Left colon (tissue), 2 donors: ENCODE results near the gene SQSTM1. TPM values are rescaled to one million over a fixed set of nuclear protein-coding genes. Genes with fewer than 3 reads are reported as not detected.

Experiments
- ATAC-seq: fragments of 200-7000 bp; cut with Tn5 transposase; one replicate; pipeline ENCODE4 v1.9.1; 2020; ENCODE audit warnings: mild to moderate bottlenecking, moderate library complexity
- DNase-seq, 2 donors: peaks; one replicate each; pipeline ENCODE4 v3.0.0-alpha.2; 2020
- intact Hi-C, 2 donors: fragments of 100-400 bp; cut with DNase I in 1 of 2; cut with micrococcal nuclease in 1 of 2; formaldehyde crosslinking; loops; one replicate each; pipeline versions ENCODE4 v1.11.2 to v1.14.0; 2022; cut with DNase I, micrococcal nuclease
- total RNA-seq, 2 donors: library from RNA; stranded (reverse); fragmentation: NEBNext Ultra II Directional; extraction: Animal tissue kit (Norgen Biotek cat#: 25700); gene quantifications; one replicate each; pipeline ENCODE4 v1.2.1, GENCODE V29; 2021
- donor health status: DM: no; HTN: no; CAD: no.
- donor health status: DM: yes; HTN: yes; CAD: no.

Gene SQSTM1
- total RNA-seq, 2 donors from 2014 or later, result 200 to 355 TPM

DNA sequence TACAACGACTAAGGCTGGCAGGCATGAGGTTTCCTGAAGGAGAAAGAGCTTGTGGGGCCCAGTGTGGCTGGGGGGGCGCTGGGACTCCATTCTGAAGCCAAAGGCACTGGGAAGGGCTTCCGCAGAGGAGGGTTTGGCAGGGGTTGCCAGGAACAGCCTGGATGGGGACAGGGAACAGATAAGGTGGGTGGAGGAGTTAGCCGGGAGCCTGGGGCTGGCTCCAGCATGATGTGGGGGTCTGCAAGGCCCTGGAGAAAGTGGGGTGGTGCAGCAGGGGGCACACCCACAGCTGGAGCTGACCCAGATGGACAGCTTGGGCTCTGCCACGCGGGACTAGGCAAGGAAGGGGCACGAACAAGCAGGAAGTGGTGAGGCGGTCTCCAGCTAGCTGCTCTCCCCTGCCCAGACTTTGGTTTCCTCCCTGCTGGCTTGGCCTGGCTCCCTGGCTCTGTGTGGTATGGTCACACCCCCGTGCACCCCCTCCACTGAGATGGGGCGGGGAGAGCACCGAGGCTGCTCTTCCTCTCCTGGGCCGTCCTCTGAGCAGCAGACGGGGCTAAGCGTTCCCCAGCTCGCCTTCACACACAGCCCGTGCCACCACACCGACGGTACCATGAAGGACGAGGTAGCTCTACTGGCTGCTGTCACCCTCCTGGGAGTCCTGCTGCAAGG is 27.1 kb upstream of the SQSTM1 start, which contains the start of gene LTC4S:
Gene LTC4S (plus strand): TSS at position 519 of the 672 bp plus-strand sequence. CDS start 95 bp downstream, at position 614.
- intact Hi-C loops, result no loop called here
- no peak for ATAC-seq
- peak; percentile 64 to 76 for DNase-seq

- ATAC-seq, result no peak
- intact Hi-C loops, result no loop called here
These were observed 26.5 kb upstream of the SQSTM1 start for GRCh38 chr5:179794171-179794570.

GRCh38 chr5:179794575-179794974 is 26.1 kb upstream of the SQSTM1 start:
- DNase-seq (peak in 1 of 2 donors; percentile 16), ATAC-seq (no peak)
- intact Hi-C loops, result no loop called here

More at GRCh38 chr5:179794171-179794570, 26.5 kb upstream of the SQSTM1 start:
- peak in 1 of 2 donors; percentile 13 for DNase-seq

DNA sequence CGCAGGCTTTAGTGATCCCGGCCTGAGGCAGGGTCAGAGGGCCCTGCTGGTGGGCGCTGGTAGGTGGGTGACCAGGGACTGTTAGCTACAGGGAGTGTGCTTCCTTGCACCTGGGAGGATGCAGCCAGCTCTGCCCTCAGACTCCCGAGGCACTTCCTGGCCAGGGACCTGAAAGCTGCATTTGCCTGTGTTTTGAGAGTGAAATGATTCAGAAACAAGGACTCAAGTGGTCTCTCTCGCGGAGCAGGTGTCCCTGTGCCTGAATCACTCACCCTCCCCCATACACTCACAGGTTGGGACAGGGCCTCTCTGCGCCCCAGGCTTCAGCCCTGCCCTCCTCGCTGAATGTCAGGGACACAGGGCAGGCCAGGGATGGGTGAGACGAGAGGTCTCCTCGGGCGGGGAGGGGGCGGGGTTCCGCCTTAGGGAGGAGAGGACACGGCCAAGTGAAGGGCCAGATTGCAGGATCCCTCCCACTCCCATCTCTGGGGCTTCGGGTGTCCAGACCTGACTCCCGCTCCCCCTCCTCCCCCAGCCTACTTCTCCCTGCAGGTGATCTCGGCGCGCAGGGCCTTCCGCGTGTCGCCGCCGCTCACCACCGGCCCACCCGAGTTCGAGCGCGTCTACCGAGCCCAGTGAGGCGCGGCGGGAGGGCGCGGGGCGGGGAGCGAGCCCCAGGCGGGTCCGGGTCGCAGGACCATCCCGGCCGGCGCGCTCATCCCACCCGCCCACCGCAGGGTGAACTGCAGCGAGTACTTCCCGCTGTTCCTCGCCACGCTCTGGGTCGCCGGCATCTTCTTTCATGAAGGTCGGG is 25.4 kb upstream of the SQSTM1 start:
- ATAC-seq, result peak; percentile 19
- DNase-seq, result peak; percentile 58 to 61
- intact Hi-C loops, result no loop called here

GRCh38 chr5:179795863-179796833 is 24.6 kb upstream of the SQSTM1 start:
- intact Hi-C loops, result no loop called here
- ATAC-seq, result peak; percentile 78
- peak; percentile 83 to 89 for DNase-seq

GRCh38 chr5:179796877-179797608 is 23.7 kb upstream of the SQSTM1 start:
- intact Hi-C loops, result no loop called here
- DNase-seq (peak in 1 of 2 donors; percentile 21), ATAC-seq (no peak)

- intact Hi-C loops, result no loop called here
- ATAC-seq (no peak), DNase-seq (peak; percentile 13 to 22)
These were observed 23.0 kb upstream of the SQSTM1 start for GRCh38 chr5:179797741-179798140.

DNA sequence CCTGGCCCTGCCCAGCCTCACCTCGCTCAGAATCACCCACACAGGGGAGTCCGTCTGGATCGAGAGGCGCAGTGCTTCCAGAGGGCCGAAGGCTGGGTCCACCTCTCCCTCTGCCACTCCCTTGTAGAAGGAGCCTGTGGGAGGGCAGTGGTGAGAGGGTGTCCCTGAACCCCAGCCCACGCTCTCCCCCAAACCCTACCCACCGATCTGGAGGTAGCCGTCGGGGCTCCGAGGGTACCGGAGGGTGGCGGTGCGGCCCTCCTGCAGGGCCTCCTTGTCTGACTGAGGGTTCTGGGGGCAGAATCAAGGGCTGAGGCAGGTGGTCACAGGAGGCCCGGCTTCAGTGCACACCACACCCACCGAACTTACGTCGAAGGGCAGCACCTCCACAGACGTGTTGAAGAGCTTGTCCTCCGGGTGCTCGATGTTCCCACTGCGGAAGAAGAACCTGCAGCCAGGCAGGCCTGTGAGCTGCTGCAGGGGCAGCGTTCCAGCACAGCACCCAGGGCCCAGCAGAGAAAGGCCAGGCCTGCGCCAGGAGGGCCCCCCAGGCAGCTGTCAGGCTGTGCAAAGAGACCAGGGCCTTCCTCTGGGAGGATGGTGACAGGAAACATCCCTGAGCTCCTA is 22.4 kb upstream of the SQSTM1 start:
- ATAC-seq (no peak), DNase-seq (no peak)
- intact Hi-C loops, result no loop called here

DNA sequence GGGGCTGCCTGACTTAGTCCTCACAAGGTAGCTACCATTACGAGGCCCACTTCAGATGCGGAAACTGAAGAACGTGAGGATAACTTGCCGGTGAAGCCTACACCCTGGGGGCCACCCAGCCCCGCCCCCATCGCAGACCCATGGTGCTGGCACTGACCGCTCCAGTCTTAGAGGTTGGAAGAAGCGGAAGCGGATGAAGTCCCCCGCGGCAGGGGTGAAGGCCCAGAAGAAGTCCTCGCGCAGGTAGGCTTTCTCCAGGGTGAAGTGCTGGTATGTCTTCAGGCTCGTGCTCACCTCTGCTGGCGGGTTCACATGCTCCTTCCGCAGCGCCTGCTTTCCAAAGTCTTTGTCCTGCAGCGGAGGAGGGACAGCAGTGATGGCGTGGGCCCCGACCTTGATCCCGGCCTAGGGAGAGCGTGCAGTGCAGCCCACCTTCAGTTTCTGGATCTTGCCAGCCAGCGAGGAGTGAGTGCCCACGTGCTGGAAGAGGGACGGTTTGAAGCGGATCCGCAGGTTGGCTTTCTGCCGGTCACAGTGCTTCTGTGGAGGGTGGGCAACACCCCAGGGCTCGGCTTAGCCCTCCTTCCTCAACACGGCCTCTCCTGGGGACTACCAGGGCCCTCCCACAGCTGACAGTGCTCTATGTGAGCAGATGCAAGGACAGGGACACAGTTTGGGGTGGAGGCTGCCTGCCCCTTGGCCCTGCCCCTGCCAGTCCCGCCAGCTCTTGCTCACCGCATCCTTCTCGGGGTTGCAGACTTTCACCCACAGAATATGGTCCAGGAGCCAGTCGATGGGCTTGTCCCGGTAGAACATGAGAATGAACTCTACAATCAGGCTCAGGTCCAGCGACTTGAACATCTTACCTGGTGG is 21.7 kb upstream of the SQSTM1 start:
- DNase-seq, result no peak
- ATAC-seq, result no peak
- intact Hi-C loops, result no loop called here

DNA sequence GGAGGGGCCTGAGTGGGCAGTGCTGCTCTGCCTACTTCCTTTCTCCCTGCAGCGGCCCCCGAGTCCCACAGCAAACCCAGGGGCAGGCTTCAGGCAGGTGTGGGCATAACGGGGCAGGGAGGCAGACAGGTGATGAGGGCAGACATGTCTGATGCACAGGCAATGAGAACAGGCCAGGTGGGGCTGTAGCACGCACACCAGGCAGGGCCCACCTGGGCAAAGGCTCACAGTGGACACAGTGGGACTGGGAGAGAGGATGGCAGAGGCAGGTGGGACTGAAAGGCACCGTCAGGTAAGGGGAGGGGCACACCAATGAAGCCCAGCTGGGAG is 21.1 kb upstream of the SQSTM1 start:
- ATAC-seq (no peak), DNase-seq (no peak)
- intact Hi-C loops, result no loop called here

DNA sequence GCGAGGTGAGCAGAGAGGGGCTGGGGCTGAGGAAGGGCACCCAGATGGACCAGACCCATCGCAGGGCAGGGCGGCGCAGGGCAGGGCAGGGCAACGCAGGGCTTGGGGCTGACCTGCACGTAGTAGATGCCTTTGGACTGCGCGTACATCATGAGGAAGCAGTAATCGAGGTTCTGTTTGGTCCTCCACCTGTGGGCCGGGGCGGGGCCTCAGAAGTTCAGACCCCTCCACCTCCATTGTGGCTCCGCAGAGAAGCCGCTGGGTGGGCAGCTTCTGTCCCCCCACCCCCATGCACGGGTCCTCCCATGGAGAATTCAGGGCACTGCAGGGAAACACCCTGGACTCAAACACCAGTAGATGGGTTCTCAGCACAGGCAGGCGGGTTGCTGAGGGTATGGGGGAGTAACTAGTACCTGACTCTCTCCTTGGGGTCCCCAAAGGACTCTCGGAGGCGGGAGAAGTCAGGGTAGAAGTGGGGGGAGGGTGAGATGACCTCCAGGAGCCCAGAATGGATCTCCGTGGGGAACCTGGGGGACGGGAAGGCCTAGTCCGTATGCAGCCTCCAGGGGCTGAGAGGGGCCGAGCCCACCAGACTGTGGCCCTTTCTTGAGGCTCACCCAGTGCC is 20.5 kb upstream of the SQSTM1 start:
- DNase-seq (no peak), ATAC-seq (no peak)
- intact Hi-C loops, result no loop called here

DNA sequence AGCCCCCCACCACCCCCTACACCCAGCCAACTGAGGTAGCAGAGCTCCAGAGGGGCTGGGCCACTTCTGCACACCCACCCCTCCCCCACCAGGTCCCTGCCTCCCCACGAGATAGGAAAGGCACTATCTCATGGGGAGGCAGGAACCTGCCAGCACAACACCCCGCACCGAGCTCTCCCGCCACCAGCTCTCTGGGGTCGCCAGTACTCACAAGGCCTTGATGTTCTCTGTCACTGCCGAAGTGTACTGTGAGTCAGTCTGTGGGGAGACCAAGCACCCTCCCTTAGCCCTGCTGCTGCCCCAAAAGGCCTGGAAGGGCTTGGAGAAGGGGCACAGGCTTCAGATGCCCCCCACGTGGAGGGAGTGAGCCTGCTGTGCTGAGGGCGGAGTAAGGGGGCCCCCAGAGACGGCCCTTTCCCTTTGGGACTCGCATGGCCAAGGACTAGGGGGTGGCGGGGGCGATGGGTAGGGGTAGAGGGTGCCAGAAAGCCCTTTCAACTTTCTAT is 20.0 kb upstream of the SQSTM1 start:
- ATAC-seq (no peak), DNase-seq (peak in 1 of 2 donors; percentile 13)
- intact Hi-C loops, result no loop called here

DNA sequence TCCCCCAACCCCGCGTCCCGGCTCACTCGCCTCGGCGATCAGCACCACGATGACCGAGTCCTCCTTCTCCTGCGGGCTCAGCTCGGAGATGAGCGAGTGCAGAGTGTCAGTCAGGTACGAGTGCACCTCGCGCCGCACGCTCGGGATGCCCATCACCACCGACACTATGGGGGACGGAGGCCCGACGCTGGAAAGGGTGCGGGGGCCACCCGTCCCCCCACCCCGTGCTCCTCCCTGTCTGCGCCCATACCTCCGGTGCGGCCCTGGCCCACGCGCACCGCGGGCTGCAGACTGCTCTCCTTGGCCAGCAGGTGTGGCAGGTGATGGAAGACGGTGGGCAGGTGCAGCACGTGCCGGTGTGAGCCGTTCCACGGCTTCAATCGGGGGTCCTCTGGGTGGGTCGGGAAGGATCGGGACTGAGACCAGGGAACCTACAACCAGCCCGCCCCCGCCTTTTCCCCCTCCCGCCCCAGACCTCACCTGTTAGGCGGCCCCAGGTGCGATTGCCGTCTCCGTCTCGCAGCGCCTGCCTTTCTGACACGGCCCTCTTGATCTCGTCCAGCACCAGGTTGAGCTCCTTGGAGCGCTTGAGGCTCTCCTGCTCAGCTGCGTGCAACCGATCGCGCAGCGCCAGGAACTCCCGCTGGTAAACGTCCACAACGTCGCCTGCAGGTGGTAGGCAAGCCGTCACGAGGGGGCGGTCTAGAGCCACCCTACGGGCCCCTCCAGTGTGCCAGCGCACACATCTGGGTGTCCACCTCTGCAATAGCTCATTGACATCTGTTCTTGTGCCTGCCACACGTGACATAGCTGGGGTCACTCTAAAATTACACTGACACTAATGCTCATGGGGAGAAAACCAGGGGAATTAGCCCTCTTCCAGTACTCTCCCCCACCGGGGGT is 19.1 kb upstream of the SQSTM1 start:
- DNase-seq, result peak; percentile 76 to 90
- intact Hi-C loops, result no loop called here

DNA sequence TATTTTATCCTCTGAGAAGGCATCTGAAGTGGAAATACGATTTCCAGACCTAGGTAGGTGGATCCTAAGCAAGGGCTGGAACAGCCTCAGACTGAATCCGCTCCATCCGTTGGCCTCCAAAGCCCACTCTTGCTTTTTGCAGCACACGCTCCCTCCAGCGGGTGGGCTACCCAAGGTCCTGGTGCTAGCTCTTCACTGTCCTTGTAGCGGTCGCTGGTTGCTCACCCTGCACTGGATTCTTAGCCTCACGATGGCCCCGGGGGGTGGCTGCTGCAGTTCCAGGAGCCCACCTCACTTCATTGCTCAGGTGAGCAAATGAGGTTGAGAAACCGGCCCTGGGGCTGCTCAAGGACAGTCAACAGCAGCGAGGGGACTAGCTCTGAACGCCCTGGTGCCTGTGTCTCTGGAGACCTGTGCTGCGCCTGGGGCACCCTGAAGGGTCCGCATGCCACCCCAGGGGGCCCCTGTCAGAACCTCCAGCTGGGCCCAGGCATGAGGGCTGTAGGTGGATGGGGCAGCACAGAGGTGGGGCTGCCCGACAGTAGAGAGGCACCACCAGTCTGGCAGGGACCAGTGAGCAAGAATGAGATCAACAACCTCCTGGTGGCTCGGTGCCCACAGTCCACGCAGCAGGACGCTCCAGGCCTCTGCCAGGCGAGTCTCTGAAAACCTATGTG is 18.4 kb upstream of the SQSTM1 start:
- DNase-seq (peak; percentile 19 to 43), ATAC-seq (no peak)
- intact Hi-C loops, result no loop called here

More for the DNA sequence above, 19.1 kb upstream of the SQSTM1 start:
- peak; percentile 19 for ATAC-seq
